GM19468 (cell line): ENCODE measurements around the gene RPTOR.

Experiments used
- ATAC-seq: cut with Tn5 transposase; IDR thresholded peaks from one replicate; pipeline ENCODE4 v1.9.1; 2021; ENCODE audit warnings: mild to moderate bottlenecking, moderate library complexity, moderate number of reproducible peaks; ENCODE audit not compliant: unreplicated experiment; ENCODE audit errors: extremely low read depth

RPTOR gene

DNA sequence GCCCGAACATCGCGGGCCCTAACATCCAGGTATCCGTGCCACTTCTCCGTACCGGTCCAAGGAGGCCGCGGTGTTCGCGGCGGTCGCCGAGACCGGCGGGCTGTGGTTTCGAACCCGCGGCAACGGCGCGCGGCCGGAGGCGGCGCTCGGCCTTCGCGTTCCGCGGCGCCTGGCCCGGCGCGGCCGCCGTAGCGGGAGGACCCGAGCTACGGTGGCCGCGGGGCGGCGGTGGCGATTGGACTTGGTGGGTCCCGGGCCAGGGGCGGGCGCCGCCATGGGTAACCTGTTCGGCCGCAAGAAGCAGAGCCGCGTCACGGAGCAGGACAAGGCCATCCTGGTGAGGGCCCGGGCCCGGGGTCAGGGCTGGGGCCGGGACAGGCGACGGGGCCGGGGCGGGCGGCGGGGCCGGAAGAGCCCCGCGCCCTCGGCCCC, 447.0 kb downstream of the RPTOR start, which contains the start of gene CHMP6:
Gene CHMP6 (plus strand): TSS at position 197 of the 432 bp plus-strand sequence. CDS start 78 bp downstream, at position 275.
- no peak for ATAC-seq

DNA sequence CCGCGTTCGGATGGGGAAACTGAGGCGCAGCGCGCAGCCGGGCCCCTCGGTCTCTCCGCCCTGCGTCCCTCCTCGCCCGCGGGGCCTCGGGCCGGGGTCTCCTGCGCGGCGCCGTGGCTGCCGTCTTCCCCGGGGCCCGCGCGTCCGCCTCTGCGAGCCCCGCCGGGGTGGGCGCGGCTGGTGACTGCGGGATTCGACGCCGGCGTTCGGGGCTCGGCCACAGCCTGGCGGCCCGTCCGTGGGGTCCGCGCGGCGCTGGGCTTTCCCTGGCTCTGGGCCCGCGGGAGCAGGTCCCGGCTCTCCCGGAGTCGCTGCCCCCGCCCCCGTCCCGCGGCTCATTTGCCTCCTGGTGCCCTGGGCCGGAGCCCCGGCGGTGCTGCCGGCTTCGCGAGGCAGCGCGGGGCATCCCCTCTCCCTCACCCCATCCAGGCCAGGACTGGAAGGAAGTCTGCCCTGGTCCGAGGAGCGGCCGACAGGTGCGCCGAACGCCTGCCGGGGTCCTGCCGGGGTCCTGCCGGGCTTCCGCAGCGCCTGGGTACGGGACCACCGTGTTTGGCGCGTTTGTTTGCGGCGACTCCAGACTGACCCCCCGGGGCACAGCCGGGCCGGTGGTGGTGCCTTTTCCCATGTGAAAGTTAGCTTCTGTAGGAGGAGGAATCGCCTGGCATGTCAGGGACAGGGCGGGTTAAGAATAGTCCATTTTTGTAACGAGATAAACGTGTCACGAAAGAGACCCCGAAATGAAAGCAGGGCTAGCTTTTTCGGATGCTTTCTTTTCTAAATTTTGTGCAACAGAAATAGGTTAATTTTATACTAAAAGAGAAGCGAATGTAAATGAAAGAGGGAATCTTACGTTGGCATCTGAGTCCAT, 447.7 kb downstream of the RPTOR start:
- no peak for ATAC-seq

DNA sequence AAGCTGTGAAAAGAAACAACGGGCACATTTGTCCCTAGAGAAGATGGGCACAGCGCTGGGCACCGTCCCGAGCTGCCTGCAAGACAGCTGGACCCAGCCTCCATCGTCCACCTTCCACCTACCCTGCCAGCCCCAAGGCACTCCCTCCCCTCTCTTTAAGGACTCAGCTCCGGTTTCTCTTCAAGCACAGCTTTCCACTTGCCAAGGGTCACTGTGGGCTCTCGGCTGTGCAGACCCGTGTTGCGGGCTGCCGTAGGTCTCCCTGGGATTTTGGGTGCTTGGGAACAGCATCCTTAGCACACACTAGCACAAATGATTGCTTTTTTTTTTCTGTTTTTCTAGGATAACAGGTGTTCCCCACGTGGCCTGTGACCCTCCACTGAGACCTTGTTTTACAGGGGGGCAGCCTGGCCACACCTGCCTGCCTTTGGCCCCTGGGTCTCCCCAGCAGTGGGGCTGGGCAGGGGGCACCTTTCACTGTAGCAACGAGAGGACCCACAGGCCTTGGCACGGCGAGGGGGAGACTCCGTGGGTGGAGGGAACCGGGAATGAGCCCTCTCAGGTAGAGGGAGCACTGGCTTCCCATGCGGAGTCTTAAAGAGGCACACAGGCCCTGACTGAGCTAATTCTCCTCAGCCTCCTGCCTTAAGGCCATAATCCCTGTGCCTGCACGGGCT, 448.4 kb downstream of the RPTOR start:
- ATAC-seq, result no peak

DNA sequence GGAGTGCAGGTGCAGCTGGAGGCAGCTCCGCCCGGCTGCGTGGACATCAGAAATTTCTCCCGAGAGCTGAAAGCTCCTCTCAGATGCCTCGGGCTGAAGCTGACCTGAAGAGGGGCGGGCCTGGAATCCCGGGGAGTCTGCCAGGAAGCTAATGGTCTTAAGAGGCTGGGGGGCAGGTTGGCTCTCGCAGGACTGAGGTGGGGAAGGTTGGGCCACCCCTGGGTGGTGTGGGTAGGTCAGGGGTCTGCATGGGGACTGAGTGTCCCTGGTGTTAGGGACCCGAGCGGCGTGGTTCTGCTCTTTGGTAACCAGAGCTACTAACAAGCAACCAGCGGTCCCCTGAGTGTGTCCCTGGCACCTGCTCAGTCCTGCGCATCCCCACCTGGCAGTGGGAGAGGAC, 450.5 kb downstream of the RPTOR start:
- no peak for ATAC-seq

DNA sequence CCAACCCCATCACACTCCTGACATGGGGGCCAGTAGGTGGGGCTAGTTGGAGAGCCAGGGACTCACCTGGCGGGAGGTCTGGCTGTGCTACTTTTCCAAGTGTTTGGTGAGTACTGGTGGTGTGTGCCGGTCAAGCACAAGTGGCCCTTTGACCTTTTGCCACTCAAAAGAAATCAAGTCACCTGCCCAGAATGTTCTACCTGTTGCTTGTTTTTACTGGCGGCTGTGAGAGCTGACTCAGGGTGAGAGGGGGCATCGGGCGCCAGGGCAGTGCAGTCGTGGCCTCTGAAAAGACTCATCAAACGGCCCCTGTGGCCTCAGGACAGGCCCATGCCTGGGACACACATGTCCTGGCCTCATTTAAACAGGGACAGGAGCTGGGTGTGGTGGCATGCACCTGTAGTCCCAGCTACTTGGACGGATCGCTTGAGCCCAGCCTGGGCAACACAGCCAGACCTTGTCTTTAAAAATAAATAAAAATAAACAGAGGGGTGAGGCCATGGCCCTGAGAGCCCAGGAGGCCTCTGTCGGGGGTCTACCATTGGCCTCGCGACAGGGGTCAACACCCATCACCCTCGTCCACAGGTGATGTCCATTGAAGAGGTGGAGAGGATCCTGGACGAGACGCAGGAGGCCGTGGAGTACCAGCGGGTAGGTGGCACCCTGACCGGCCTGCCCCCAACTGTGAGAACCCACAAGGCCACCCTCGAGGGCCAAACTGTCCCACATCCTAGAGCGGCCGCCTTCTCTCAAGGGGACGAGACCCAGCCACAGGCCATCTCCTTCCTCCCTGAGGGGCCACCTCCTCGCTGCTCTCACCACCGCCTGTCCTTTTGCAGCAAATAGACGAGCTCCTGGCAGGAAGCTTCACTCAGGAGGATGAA, 452.0 kb downstream of the RPTOR start:
- ATAC-seq, result no peak

DNA sequence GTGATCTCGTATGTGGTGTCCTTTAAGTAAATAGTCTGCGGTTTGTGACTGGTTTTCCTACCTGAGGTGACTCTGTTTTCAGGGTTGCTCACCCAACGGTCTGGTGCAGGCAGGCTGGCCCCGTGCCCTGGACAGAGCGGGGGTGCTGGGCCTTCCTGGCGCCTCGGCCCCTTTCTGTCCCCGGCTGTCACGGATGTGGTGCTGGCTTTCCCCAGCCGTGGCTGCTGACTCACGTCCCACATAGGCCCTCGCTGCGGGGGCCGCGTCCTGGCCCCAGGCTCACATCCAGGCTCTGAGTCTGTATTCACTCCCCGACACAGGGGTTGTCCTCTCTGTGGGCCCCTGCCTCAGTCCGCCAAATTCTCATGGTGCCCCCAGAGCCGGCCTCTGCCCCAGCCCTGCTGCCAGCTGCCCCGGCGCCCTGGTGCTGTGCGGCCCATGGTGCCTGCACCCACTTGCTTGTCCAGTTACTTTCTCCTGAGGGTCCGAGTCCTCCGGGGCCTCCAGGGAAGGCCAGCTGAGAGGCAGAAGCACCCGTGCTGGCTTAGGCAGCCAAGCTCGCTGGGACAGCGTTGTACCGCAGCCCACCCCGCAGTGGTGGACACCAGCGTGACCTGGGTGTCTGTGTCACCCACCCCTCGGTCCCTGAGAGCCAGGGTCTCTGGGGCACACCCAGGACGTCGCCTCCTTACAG, 452.9 kb downstream of the RPTOR start:
- ATAC-seq, result no peak

DNA sequence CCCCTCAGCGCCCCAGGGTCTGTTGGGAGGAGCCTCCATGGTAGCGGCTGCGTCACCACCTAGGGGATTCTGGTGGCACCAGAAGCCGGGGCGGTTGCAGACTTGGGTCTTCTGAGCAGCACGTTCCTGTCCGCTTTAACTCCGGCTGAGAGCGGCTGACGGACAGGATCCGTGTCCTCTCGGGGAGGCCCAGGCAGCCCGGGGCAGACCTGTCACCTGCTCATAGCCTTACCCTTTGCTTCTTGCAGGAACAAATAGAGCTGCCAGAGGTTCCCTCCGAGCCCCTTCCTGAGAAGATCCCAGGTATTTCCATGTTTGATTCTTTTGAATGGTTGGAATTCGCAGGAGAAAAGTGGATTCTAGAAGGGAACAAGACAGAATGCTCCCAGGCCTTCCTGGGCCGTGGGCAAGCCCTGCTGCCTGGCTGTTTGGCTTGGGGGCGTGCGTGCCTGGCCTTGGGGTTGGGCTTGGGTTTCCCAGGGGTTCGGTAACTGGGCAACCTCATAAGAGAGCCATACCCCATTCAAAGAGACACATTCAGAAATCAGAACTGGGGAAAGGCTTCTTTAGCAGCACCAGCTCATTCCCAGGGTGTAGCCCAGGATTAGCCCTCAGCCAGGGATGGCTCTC, 453.6 kb downstream of the RPTOR start:
- no peak for ATAC-seq

DNA sequence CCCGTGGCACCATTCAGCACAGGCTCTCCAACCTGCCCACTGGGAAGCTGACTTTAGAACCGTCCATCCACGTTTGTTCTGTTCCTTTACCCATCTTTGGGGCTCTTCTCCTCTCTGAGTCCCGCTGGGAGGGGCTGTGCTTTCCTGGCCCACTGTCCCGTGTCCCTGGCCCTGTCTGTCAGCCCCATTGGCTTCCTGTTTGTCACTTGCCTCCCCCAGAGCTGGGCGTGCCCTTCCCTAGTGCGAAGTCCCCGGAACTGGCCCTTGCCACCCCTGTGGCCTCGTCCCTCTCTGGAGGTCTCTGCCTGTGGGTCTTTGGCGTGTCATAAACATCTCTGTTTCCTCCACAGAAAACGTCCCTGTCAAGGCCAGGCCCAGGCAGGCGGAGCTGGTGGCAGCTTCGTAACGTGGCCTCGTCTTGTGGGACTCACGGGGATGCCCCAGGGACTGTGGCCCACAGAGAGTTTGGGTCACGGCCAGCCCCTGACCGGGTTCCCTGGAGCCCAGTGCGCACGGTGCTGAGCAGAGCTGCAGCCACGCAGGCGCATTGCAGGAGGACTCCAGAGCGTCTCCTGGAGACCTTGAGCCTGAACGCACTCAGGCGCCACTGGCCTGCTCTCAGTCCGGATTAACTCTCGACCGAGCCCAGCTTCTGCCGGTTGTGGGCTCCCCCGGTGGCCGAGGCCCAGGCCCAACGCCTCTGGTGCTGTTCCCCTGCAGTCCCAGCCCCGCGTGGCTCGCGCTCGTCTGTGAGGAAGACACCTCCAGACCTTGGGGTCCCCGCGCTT, 454.3 kb downstream of the RPTOR start:
- ATAC-seq, result no peak

DNA sequence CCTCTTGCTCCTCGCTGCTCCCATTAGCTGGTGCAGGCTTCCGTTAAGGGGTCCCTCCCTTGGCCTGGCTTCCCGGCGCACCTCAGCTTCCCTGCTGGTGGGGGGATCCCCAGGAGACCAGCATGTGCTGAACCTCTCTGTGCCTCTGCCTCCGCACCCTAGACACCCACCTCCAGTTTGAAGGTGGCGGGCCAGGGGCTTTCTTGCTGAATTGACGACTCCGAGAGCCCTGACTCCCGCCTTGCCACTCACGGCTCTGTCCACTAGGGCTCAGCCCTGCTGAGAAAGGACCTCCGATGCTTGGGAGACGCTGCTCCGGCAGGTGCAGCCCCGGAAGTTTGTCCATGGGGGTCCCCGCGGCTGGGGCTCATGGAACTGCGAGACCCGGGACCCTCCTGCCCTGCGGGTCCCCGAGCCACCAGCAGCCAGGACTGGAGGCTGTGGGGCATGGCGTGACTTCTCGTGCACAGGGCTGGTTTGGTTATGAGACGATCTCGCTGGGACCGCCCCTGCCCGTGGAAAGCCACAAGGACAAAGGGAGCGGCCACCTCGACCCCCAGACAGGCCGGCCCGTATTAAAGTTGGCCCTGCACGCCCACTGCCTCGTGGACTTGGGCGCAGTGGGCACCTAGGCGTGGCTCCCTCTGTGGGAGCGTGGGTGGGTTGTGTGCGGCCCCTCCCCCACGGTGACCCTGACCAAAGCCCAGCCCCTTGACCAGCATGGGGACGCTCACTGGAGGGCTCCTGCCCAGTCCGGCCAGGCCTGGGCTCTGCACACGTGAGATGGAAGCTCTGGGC, 455.1 kb downstream of the RPTOR start:
- no peak for ATAC-seq

DNA sequence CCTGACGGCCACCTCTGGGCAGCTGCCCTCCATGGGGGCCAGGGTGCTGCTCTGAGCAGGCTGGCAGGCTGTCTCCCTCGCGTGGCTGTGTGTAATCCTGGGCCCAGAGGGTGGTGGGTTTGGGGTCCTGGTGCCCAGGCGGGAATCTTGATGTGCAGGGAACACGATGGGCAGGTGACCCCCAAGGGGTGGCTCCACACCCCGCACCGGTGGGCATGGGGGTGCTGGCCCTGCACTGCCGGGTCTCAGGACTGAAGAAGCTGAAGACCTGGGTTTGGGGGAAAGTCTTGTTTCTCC, 455.6 kb downstream of the RPTOR start:
- no peak for ATAC-seq

DNA sequence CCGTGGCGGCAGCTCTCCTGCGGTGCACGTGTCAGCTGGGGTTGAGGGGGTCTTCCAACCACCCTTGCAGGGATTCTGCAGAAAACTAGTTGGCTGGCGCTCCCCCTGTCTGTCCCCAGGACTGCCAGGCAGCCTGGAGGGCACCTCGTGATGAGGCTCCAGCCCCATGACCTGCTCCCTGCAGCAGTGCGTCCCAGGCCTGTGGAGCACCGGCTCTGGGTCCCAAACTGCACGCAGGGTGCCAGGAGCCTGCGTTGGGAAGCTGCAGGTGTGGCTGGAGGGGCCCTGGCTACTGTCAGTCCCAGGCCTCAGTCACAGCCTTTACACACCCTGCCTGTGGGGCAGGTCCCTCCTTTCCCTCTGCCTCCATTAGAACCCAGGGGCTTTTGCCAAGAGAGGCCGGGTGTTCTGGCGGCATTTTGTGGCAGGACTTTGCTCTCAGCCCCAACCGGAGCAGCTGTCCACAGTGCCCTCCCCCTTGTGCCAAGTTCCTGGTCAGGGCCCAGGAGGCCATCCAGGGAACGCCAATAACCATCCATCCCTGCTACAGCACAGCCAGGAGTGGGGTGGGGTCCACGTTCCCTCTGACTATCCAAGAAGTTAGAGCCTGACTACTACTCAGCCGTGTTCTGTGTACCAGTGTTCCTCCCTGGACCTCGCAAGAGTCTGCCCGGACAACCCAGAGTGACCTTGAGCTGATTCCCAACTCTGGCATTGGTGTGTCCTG, 456.2 kb downstream of the RPTOR start:
- ATAC-seq, result no peak

DNA sequence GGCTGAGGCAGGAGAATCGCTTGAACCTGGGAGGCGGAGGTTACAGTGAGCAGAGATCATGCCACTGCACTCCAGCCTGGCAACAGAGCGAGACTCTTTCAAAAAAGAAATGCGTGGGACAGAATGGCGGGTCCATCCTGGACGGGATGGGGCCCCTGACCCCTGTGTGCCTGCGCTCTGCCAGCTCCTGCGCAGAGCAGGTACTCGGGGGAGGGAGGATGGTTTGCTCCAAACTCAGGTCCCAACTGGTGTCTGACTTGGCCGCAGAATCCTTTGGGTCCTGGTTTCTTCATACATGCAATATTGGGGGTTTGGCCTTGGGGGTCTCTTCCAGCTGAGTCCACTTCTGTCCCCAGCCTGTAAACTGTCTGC, 457.4 kb downstream of the RPTOR start:
- ATAC-seq, result no peak

DNA sequence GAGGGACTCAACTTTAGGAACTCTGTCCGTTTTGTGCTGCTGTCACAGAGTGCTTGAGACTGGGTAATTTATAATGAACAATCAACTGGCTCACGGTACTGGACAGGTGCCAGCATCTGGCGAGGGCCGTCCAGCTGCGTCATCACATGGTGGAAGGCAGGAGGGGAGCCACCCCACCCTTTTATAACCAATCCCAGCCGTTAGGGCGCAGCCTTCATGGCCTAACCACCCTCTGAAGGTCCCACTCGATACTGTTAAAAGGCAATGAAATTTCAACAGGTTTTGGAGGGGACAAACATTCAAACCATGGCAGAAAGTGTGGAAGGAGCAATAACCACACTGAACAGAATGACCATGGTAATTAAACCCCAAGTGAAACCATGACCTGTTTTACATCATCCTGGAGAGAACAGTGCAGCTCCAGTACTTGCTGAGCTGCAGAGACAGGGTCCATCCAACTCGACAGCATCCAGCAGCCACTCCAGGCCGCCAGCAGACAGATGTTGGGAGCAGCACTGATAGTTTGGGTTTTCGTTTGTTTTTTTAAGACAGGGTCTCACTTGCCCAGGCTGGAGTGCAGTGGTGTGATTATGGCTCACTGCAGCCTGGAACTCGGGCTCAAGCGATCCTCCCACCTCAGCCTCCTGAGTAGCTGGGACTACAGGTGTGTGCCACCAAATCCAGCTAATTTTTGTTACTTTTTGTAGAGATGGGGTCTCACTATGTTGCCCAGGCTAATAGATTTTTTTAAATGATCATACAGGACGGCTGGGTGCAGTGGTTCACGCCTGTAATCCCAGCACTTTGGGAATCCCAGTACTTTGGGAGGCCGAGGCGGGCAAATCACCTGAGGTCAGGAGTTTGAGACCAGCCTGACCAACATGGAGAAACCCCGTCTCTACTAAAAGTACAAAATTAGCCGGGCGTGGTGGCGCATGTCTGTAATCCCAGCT, 458.0 kb downstream of the RPTOR start:
- ATAC-seq, result no peak

DNA sequence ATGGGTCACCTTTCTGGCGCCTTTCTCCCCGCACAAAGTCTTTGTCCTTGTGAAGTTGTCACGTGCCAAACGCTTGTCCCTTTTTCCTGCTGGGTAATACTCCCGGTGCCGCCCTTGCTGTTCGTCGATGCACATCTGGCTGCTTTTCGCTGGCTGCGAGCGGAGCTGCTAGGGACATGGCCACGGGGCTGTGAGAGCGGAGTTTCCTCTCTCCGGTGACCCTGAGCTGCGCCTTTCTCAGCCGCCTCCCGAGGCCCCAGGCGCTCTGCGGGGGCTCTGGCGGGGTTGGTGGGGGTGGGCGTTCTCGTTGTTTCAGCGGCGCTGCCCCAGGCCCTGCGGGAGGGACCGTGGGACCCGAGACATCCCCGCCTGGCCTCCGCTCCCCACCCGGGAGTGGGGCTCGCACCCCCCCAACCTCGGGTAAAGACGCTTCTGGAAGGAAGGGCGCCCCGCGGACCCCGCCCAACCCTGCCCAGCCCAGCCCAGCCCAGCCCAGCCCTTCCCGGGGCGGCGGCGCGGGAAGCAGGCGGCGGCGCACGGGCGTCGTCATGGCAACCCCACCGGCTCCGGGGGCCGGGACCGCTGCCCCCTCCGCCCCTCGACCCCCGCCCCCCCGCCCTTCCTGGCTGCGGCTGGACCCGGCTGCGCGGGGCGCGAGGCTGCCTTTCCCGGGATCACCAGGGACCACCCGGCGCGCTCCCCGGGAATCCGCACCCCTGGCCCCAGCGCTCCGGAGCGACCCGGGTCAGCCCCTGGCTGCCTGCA, 459.3 kb downstream of the RPTOR start:
- ATAC-seq, result no peak

DNA sequence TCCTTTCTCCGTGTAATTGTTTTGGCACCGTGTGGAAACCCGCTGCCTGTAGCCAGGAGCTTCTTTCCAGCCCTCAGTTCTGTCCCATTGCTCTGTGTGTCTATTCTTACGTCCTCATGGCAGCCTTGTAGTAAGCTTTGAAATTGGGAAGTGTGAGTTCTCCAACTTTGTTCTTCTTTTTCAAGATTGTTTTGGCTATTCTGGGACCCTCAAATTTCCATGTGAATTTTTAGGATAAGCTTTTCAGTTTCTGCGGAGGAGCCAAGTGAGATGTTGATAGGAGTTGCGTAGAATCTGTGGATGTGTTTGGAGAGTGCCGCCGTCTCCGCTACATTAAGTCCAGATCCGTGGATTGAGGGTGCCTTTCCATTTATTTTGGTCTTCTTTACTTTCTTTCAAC, 462.3 kb downstream of the RPTOR start:
- no peak for ATAC-seq

DNA sequence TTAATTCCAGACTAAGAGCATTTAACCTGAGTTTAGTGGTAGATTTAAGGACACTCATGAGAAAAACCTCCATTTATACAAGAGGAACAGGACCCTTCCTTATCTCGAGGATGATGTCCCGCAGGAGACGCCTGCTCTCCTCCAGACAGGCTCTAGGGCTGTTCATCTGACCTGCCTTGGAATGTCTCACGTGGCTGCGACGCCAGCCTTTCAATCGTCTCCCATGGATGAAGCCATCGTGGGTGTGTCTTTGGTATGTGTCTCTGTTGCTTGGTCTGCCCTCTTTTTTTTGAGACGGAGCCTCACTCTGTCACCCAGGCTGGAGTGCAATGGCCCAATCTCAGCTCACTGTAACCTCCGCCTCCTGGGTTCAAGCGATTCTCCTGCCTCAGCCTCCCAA, 463.5 kb downstream of the RPTOR start:
- no peak for ATAC-seq
